Activated CD4-positive, alpha-beta T cell treated with anti-CD3 and anti-CD28 coated beads, Interleukin-2, amount 50 U/mL, for 4 hours (primary cell): Measurements from ENCODE around the gene NFATC2.

ENCODE experiments used
- DNase-seq, 2 experiments: peaks; one replicate each; pipeline ENCODE4 v3.0.0-alpha.2; 2020

Gene NFATC2

GRCh38 chr20:51426718-51427650 is 115.5 kb downstream of the NFATC2 start:
- no peak for DNase-seq

DNA sequence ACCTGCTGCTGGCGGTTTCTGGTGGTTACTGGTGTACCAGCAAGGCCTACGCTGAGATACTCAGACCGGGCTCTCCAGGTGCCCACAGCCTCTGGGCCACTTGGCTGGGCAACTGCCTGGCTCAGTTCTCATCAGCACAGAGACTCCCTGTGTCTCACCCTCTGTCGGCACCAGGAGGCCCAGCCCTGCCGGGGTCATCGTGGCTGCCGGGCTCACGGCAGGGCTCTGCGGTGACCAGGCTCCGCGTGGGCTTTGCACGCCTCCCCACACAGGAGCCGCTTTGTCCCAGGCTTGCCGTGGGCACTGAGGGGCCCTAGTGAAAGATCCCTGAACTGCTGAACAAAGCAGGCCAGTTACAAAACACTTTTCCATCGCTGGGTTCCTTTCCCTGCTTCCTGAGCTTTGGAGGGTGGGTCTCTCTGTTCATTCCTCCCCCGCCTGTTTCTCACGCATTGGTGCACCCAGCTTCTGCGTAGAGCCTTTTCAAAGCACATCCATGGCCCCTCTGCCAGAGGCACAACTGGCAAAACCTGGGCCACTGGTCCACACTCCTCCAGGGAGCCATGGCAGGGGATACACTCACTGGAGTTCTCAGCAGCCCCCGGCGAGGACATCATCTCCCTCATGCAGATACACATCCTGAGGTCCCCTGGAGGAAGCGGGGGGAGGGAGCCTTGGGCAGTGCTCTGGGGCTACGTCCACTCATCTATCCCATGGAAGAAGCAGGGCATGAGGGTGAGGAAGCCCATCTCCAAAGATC is 117.0 kb downstream of the NFATC2 start:
- DNase-seq, result no peak

GRCh38 chr20:51424270-51425117 is 118.0 kb downstream of the NFATC2 start:
- peak; percentile 28 to 40 for DNase-seq

- DNase-seq, result no peak
Measured at GRCh38 chr20:51423810-51424209, 118.7 kb downstream of the NFATC2 start.

DNA sequence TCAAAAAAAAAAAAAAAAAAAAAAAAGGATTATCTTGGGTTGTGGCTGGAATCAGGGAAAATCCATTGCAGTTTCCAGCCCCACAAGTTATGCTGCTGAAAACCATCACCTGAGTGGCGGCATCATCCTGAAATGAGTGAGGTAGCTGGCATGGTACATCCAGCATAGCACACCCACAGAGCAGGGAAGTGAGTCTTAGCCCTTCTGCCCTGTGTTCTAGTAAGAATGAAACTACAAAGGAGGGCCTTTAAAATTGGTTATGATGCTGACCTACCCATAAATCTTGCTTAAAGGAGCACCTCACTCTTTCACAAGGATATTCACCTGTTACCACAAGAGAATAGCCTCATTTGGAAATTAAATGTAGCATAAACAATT is 119.2 kb downstream of the NFATC2 start:
- no peak for DNase-seq

- DNase-seq, result no peak
Measured at GRCh38 chr20:51422514-51423289, 119.8 kb downstream of the NFATC2 start.

DNA sequence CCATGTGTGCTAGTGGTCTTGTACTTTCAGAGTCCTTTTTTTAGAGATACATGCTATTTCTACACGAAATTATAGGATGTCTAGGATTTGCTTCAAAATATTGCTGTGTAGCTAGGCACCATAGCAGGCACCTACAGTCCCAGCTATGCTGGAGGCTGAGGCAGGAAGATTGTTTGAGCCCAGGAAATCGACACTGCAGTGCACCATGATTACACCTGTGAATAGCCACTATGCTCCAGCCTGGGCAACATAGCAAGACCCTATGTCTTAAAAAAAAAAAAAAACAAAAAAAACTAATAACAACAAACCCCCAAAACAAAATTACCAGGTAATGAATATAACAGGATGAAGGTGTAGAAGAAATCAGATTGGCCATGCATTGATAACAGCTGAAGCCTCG is 121.7 kb downstream of the NFATC2 start:
- no peak for DNase-seq

GRCh38 chr20:51420111-51420510 is 122.4 kb downstream of the NFATC2 start:
- no peak for DNase-seq

- DNase-seq, result no peak
Measured at GRCh38 chr20:51419646-51420045, 122.9 kb downstream of the NFATC2 start.

DNA sequence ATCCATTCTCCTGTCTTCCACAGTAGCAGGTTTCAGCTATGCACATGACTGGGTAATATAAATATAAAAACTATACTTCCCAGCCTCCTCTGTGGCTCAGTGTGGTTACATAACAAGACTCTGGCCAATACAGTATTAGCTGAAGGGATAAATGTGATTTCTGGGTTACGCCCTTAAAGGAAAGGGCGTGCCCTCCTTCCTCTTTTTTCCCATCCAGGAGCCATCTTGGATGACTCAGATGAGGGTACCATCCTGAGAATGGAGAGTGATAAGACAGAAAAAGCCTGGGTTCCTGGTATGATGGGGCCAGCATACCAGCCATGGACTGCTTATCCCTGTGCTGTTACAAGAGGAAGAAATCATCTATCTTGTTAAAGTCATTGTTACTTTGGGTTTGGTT is 123.3 kb downstream of the NFATC2 start:
- DNase-seq, result no peak

- DNase-seq, result no peak
Measured at GRCh38 chr20:51418137-51418529, 124.4 kb downstream of the NFATC2 start.

DNA sequence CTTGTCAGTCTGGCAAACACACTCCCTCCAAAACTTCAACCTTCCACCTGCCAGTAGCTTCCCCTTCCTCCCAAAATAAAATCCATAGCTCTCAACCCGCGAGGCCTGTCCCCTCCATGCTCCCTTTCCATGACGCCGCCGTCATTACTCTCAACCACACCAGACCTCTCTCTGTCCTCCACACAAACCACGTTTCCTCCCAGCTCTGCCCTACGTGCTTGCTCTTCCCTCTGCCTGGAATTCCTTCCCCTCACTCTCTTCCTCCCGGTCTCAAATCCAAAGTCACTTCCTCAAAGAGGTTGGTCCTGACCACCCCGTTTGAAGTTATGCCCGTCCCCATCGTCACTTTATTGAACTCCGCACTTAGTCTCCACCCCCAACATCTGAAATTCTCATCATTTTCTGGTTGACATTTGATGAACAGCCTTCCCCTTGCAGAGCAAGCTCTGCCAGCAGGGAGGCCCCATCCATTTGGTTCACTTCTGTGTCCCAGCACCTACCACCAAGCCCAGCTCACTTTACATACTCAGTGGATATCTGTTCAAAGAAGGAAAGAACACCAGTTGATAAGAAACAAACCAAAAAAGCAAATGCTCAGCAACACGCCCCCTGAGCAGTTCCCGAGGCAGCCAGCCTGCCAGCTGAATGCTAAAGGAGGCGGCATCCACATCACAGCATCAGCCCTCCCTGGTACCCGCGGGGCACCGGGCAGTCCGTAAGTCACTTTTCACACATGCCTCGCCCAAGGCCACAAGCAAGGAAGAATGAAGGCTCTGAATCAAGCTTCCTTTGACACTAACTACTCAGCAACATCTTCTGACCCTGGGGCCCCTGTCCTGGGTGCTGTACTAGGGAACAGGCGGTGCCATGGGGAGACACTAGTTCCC is 125.0 kb downstream of the NFATC2 start:
- DNase-seq, result no peak

- no peak for DNase-seq
Measured at GRCh38 chr20:51416532-51417249, 125.8 kb downstream of the NFATC2 start.

GRCh38 chr20:51413857-51414256 is 128.7 kb downstream of the NFATC2 start:
- DNase-seq, result no peak

DNA sequence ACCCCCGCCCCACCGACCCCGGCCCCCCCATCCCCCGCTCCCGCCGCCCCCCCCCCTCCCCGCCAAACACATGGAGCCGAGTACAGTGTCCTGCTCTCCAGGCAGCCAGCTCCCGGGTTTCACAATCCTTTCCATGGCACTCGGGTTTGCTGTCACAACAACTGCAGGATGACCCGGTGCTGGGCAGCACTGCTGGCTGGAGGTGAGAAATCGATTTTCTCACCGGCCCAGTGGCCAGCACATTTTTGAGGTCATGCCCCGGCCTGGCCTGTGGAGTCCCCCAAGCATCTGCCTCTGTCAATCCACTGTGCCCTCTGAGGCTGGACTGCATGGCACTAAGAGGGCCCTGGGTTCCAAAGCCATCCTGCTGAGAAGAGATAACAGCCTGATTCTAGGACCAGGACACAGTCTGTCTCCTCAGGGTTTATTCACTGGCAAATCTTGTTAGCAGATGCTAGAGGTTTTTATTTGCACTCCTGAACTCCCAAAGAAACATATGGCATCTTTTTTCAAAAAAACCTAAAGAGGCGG is 129.5 kb downstream of the NFATC2 start:
- no peak for DNase-seq

DNA sequence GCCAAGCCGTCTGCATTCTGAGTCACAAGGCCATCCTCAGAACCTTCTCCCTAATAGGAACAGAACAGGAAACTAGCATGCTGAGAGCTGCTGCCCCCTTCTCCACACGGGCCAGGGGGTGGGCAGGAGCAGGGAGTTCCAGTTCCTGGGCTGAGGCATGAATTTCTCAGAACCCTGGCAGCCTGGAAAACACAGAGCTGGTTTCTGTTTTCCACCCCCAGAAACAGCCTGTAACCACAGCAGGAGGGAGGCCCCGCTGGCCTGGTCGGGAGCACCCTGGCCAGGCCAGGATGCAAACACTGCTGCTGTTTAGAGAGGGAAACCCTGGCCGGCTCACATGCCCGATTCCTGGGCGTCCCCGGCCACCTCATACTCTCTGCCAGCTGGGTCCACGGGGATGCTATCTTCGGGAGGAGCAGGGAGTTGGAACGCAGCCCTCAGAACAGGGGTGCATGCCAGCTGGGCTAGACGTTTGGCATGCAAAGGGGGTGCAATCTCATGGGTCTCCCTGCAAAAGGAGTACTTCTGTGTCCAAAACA is 130.1 kb downstream of the NFATC2 start:
- DNase-seq, result no peak

DNA sequence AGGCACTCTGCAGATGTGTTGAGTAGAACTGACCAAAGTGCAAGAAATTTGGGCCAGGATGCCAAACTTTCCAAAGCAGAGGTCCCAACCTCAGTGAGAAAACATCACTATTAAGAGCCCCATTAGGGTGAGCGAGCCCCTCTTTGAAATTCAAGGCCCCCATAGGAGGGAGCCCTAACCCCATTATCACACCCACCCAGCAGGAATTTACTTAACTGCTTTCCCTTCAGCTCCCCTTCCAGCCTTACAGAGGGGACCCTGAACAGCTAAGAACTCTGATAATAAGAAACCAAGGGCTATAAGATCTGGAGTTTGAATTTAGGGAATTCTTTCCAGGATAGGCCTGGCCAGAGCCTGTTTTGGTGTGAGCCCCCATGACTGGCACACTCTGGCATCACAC is 130.6 kb downstream of the NFATC2 start:
- no peak for DNase-seq

GRCh38 chr20:51410586-51411325 is 131.8 kb downstream of the NFATC2 start:
- no peak for DNase-seq

GRCh38 chr20:51409192-51409880 is 133.2 kb downstream of the NFATC2 start:
- DNase-seq, result no peak
